Colon (tissue), 2 donors: ENCODE results near the gene GLT8D2.
"Not testable (repeated sequence)": the region's sequence is repeated elsewhere in the genome, so short reads cannot be mapped to it uniquely, and the experiment has no call there.

ENCODE experiments used
- FAIRE-seq: peaks from 2 replicates; lab custom pipeline; 2012; peaks lifted over from hg19 to GRCh38; lab: Jason Lieb, UNC
- donor health status: control.
- donor health status: control.

The GLT8D2 gene

DNA sequence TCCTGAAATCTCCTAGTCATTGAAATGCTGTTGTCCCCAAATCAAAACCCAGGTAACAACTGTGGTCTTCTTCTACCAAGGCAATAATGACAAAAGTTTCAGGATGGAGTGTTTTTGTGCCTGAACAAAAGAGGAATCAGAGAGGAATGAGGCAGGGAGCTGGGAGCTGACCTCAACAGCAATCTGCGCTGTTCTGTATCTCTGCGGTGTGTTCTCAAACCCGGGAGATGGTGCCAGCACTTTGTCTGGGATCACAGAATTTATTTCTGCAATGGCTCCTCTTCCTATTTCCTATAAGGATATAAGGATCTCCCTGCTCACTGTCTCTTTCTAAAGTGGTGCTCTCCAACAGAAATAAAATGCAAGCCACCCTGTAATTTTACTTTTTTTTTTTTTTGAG, 449 bp upstream of the GLT8D2 start:
- FAIRE-seq: no peak

DNA sequence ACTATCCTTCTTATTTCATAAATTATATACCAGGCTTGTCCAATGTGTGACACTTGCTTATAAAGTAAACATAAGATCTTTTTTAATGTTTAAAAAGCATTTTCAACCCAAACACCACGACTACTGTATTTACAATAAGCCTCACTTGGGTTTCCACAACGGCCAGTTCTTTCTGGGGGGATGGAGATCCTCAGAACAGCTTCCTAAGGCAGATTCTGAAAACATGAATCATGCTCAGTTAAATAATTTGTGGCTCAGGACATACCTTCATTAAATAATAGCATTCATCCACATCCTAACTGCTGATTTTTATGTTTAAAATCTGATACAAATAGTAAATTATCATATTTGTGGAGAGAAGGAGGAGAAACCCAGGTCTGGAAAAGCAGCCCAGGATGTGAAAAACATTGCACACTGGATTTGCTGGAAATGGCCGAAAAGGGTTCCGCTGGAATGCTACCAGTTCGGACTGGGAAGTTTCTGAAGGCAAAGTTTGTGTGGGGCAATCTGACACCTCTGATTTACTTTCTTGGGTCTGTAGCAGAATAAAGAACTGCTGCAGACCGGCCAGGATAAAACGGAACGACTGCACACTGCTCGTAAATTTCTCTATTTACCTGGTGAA, 597 bp downstream of the GLT8D2 start:
- FAIRE-seq: no peak

DNA sequence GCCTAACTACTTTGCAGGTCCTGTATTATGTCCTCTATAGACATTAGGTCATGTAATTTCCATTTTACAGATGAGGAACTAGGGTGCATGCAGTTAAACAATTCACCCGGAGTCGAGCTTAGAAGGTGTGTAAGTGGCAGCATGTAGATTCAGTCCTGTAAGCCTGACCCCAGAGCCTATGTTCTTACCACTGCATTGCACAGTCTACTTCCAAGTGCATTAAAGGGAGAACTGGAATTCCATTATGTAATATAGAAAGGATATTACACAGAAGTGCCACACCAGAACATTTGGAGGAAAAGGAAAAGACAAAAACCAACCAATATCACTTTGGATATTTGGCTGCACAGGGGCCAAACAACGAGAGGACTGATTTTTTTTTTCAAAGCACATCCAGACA, 1.2 kb downstream of the GLT8D2 start:
- no peak for FAIRE-seq

DNA sequence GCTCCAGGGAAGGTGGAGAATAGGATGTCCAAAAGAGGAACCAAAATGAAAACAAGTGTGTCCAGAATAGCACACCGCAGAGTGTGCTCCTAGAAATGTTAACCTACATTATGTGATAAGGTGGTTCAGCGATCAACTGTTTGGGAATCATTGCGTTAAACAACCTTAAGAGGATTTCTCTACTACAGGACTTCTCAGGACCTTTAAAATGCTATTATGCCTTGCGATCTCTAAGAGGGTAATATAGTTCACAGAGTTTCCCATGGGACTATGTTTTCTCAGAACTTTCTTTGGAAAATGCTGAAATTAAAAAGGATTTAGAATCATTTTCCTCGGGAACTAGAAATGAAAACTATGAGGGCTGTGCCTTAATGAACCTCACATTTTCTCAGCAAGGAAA, 1.8 kb downstream of the GLT8D2 start:
- FAIRE-seq: no peak

DNA sequence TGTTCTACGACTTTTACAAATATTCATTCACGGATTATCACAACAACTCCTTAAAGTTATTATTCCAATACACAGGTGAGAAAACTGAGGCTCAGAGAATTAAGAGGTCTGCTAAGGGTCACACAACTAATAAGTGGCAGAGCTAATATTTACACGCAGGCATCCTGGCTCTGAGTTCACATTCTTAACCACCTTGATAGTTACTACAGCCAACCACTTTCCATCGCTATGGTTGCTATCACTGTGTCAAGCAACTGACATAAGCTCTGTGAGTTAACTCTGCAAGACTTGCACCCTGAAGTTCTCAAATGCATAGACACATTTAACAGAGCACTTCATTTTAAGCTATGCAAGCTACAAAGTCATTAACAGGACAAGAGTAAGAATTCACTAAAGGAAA, 3.7 kb downstream of the GLT8D2 start:
- FAIRE-seq: no peak

DNA sequence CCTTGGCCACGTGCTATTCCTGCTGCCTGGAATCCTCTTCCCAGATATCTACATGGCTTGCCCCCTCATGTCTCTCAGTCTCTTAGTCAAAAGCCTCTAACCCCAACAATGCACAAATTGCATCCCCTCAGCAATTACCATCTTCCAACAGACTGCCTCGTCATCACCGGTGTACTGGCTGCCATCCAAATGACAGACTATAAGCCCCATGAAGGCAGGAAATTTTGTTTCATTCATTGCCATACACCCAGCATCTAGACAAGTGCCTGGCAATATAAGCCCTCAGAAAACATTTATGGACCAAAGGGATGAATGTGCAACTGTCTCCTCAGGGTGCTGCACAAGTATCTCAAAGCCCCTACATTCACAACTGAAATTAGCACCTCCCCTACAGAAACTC, 5.8 kb downstream of the GLT8D2 start:
- FAIRE-seq: no peak

DNA sequence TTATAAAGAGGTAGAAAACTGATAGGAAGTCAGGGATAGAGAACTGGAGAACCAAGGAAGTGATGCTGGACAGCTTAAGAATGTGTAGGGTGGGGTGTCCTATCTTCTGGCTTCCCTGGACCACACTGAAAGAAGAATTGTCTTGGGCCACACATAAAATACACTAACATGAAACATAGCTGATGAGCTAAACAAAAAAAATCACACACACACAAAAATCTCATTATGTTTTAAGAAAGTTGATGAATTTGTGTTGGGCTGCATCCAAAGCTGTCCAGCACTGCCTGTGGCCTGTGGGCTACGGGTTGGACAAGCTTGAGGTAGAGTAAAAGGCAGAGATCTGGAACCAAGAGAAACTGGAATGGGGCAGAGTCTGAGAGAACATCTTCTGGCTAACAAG, 7.4 kb downstream of the GLT8D2 start:
- no peak for FAIRE-seq

DNA sequence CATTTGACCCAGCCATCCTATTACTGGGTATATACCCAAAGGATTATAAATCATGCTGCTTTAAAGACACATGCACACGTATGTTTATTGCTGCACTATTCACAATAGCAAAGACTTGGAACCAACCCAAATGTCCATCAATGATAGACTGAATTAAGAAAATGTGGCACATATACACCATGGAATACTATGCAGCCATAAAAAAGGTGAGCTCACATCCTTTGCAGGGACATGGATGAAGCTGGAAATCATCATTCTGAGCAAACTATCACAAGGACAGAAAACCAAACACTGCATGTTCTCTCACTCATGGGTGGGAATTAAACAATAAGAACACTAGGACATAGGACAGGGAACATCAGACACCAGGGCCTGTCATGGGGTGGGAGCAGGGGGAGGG, 10.2 kb downstream of the GLT8D2 start:
- not testable (repeated sequence) for FAIRE-seq

DNA sequence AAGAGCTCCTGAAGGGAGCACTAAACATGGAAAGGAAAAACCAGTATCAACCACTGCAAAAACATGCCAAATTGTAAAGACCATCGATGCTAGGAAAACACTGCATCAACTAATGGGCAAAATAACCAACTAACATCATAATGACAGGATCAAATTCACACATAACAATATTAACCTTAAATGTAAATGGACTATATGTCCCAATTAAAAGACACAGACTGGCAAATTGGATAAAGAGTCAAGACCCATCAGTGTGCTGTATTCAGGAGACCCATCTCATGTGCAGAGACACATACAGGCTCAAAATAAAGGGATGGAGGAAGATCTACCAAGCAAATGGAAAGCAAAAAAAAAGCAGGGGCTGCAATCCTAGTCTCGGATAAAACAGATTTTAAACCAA, 13.8 kb downstream of the GLT8D2 start:
- not testable (repeated sequence) for FAIRE-seq

DNA sequence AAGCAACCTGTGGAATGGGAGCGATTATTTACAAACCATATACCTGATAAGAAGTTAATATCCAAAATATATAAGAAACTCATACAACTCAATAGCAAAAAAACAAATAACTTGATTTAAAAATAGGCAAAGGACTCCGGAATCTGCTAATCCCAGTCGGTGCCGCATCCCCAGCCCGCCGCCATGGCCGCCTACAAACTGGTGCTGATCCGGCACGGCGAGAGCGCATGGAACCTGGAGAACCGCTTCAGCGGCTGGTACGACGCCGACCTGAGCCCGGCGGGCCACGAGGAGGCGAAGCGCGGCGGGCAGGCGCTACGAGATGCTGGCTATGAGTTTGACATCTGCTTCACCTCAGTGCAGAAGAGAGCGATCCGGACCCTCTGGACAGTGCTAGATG, 19.4 kb downstream of the GLT8D2 start:
- FAIRE-seq: not testable (repeated sequence)

DNA sequence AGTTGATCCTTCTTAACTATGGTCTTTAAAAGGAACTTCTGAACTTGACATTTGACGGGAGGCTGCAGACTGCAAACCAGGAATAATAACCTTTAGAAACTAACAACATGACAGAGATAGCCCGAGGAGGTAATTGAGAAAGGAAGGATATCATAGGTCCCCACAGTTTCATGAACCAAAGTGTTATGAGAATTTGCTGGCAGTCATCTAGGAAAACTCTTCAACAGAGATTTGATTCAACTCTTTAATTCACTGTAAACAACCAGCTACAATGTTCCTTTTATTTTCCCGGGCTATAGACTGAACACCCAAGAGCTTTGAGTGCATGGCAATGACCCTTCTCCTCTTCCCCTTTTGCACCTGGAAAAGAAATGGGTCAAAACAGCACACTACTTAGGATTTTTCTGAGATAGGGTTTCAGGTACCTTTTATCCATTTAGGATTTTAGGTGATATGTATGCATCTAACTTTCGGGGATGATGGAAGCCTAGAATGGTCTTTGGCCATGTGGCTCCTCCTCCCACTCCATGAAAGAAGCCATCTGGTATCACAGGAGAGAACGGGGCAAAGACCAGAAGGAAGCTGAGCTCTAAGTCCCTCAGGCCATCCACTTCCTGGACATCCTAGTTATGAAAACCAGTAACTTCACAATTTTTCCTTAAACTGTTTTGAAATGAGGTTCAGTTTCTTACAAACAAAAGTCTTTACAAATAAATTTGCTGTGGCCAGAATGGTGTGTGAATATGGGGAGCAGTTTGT, 23.0 kb downstream of the GLT8D2 start:
- no peak for FAIRE-seq

DNA sequence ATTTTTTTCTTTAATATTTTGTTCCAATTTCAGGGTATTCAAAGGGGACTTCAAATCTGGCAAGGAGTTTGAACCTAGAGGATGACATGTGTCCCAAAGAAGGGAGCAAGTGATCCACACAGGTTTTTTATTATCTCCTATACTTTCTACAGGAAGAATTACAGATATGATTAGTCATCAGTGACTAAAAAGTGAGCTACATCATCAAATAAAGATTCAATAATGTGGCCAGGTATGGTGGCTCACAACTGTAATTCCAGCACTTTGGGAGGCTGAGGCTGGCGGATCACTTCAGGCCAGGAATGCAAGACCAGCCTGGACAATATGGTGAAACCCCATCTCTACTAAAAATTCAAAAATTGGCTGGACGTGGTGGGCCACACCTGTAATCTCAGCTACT, 24.2 kb downstream of the GLT8D2 start:
- FAIRE-seq: no peak

DNA sequence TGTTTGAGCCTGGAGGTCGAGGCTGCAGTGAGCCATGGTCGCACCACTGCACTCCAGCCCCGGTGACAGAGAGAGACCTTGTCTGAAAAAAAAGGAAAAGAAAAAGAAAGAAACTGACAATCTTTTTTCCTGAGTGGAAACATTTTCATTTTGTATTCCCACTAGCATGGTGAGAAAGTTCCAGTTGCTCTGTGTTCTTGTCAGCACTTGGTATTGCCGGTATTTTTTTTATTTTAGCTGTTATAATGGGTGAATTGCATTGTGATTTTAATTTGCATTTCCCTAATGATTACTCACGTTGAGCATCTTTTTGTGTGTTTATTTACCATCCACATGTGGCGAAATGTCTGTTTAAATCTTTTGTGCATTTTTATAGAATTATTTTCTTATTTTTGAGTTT, 25.6 kb downstream of the GLT8D2 start:
- no peak for FAIRE-seq

DNA sequence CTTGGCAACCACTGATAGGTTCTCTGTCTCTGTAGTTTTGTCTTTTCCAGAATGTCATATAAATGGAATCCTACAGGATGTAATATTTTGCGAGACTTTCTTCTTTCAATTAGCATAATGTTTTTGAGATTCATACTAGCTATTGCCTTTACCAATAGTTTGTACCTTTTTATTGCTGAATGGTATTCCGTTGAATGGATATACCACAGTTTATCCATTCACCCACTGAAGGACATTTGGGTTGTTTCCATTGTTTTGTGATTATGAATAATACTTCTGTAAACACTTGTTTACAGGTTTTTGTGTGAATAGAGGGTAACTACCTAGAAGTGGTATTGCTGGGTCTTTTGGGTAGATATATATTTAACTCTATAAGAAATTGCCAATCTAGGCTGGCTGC, 26.3 kb downstream of the GLT8D2 start:
- FAIRE-seq: no peak

DNA sequence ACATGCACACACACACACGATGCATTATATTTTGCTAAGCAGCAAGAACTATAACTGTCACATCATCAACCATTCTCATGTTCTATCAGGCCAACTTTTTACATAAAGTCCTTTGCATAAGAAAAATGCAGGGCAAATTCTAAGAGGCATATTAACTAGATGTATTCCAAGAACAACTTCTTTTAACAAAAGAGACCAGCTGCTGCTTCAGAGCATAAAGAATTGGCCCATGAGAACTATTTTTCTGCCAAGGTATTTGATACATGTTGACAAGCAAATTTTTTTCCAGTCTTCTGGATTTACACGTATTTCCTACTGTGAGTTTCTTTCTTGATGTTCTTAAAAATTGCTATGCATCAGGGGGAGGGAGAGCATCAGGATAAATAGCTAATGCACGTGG, 27.2 kb downstream of the GLT8D2 start:
- no peak for FAIRE-seq

DNA sequence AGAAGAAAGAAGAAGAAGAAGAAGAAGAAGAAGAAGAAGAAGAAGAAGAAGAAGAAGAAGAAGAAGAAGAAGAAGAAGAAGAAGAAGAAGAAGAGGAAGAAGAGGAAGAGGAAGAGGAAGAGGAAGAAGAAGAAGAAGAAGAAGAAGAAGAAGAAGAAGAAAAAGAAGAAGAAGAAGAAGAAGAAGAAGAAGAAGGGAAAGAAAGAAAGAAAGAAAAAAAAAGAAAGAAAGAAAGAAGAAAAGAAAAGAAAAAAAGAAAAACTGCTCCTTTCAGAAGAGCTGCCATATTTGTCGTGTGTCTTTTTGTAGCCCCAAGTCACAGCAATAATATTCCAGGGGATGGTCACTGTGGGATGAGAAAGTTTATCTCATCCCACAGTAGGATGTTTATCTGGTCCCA, 28.1 kb downstream of the GLT8D2 start:
- FAIRE-seq: not testable (repeated sequence)

DNA sequence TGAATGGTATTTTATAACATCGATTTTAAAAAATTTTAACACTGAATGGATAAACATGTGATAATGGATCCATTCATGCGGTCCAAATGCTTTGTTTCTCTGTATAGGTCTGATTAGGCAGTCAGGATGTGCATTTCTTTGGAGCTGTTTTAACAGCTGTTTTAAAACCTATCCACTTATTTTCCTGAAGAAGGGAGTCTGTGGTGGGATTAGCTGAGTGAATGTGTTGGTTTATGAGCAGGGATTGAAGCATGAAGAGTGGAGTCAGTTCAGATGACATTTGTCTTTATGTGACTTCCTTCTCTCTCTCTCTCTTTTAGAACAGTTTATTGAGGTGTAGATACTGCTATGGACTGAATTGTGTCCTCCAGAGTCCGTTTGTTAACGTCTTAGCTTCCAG, 37.7 kb downstream of the GLT8D2 start:
- no peak for FAIRE-seq

DNA sequence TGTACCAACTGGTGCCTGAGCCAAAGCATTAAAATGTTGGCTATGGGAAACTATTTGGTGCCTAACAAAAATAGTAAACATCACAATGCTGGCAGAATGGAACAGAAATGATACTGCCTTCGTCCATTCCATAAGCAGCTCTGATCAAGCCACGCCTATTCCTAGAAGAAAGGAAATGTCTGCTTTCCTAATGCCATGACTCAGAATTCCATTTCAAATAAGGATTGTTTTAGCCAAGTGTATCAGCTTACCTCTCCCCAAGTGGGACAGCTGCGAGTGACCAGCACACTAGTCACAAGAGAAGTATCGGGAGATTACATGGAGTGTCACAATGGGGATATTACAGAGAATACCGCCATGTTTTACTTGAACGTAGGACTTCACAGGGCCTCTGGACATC, 38.7 kb downstream of the GLT8D2 start:
- FAIRE-seq: no peak

DNA sequence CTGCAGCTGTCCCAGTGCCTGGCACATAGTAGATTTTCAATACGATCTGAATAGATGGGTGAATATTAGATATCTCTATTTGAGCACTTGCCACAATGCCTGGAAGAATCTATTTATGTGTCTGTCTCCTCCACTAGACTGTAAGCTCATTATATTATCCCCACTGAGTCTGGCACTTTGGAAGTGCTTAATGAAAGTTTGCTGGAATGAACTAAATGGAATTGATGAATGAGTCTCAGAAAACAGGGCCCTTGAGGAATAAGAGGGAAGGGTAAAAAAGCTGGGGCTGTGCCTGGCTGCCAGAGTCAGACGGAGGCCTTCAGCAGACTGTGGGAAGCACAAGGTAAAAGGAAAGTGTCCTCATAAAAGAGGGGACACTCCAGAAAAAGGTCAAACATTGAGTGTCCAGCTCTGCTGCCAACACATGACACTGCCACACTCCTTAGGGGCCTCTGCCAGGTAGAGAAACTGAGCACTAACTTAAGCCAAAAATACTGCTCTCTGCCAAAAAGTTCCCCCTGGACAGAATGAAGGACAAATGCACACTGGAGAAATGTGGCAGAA, 39.3 kb downstream of the GLT8D2 start:
- FAIRE-seq: no peak

DNA sequence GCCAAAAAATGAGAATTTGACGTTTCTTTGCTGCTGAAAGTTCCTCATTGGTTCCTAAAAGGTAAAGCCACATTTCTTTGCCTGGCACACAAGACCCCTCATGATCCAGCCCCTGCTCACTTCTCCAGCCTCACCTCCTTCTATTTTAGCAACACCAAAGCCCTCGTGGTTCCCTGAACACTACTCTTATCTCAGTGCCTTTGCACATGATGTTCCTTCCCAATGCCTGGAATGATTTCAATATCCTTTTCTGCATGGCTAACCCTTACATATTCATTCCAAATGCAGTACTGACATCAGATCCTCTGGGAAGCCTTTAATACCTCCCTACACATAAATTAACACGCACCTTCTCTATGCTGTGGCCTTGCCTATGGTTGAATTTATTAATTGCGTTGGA, 39.9 kb downstream of the GLT8D2 start:
- no peak for FAIRE-seq

DNA sequence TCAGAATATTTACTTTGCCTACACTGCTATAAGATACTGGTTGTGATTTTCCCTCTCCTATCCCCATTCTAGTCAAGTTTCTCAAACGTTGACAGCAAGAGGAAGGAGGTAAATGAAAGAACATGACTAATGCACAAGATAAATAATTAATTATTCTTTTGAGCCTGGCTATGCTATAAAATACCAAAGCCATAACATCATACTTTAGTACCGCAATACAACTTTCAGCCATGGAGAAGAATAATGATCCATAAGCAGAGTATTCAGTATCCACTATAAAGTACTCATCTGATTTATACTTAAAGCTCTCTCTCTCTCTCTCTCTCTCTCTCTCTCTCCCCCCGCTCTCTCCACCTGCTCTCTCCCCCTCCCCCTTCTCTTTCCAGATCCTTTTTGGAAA, 43.1 kb downstream of the GLT8D2 start:
- no peak for FAIRE-seq

DNA sequence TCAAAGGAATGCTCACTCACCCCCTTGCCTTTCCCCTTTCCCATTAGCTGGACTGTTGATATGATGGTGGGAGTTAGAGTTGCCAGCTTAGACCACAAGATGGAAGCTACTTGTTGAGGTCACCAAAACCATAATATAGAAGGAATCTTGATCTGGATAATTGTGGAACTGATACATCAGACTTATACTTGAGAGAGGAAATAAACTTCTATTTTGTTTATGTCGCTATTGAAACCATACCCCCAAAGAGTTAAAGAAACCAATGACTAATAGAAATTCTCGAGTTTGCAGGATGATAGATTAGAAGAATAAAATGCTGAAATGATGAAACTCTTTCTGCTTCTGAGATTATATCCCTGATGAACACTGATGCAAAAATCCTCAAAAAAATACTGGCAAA, 46.4 kb downstream of the GLT8D2 start:
- FAIRE-seq: no peak

DNA sequence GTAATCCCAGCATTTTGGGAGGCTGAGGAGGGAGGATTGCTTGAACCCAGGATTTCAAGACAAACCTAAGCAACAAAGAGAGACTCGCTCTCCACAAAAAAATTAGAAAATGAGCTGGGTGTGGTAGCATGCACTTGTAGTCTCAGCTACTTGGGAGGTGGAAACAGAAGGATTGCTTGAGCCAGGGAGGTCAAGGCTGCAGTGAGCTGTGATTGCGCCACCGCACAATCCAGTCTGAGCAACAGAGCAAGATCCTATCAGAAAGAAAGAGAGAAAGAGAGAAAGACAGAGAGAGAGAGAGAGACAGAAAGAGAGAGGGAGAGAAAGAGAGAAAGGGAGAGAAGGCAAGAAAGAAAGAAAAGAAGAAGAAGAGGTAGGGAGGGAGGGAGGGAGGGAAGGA, 47.3 kb downstream of the GLT8D2 start:
- FAIRE-seq: no peak
